K562 (cell line): ENCODE results near the gene GNAZ. TPM values are rescaled to one million over a fixed set of nuclear protein-coding genes. Genes with fewer than 3 reads are reported as not detected.

Experiments used
- ATAC-seq: fragments of 200-7000 bp; cut with Tn5 transposase; 3 replicates; pipeline ENCODE4 v1.9.1; 2020; ENCODE audit warnings: moderate library complexity
- BruUV-seq: library from RNA; stranded (reverse); fragments of 400-500 nt; replicated peaks from 2 replicates; lab custom pipeline; 2021; lab: Mats Ljungman, UMichigan
- CTCF ChIA-PET: fragments of 300-600 bp; formaldehyde crosslinking; extraction: SDS; loops from one replicate; lab custom pipeline; 2021; ENCODE audit warnings: low intra/inter-chr PET ratio; lab: Yijun Ruan, JAX
- POLR2A ChIA-PET: fragments of 300-600, 350-650 bp; sonication (Branson Sonifier 250); formaldehyde crosslinking; extraction: SDS; loops from one replicate; lab custom pipeline; 2021; ENCODE audit warnings: antibody characterized with exemption, inconsistent platforms; lab: Yijun Ruan, JAX
- DNase-seq, 4 experiments: peaks; one replicate each; pipeline versions ENCODE4 v3.0.0 to v3.0.0-alpha.2; 2011 to 2018; ENCODE audit warnings: low spot score in 3 of 4, mixed read lengths in 3 of 4; ENCODE audit errors: extremely low read depth in 1 of 4
- FAIRE-seq: peaks from 2 replicates; lab custom pipeline; 2011; peaks lifted over from hg19 to GRCh38; lab: Jason Lieb, UNC
- H2AFZ ChIP-seq: 2 replicates; pipeline ENCODE4 v1.6.0; 2011; ENCODE audit warnings: low read depth, low read length, control low read depth, inconsistent platforms
- H3K27ac ChIP-seq: fragments of 200-600 bp; 3 replicates; pipeline ENCODE4 v1.8.0; 2011; ENCODE audit warnings: low read depth, mild to moderate bottlenecking, control low read depth, inconsistent platforms, low read length, moderate library complexity, mixed read lengths; ENCODE audit errors: extremely low read depth
- H3K27me3 ChIP-seq, 2 experiments: fragments of 300-600 bp in 1 of 2; 2 replicates in 1 of 2; 3 replicates in 1 of 2; pipeline versions ENCODE4 v1.6.0 to v1.8.0; 2011; ENCODE audit warnings: inconsistent platforms in 2 of 2, low read length in 2 of 2, mild to moderate bottlenecking in 1 of 2, mixed read lengths in 1 of 2, moderate library complexity in 1 of 2; ENCODE audit not compliant: control insufficient read depth in 2 of 2, insufficient read depth in 2 of 2
- H3K36me3 ChIP-seq: fragments of 300-600 bp; 3 replicates; pipeline ENCODE4 v1.8.0; 2011; ENCODE audit warnings: mild to moderate bottlenecking, low read length, inconsistent platforms; ENCODE audit not compliant: control insufficient read depth, insufficient read depth
- H3K4me1 ChIP-seq, 2 experiments: fragments of 200-600 bp in 1 of 2; replicated peaks in 1 of 2; 2 replicates in 1 of 2; 3 replicates in 1 of 2; pipeline versions ENCODE4 v1.5.1 to v1.8.0; 2011; ENCODE audit warnings: inconsistent platforms in 2 of 2, low read length in 2 of 2, mild to moderate bottlenecking in 1 of 2, mixed read lengths in 1 of 2, moderate library complexity in 1 of 2; ENCODE audit not compliant: control insufficient read depth in 2 of 2, insufficient read depth in 2 of 2
- H3K4me2 ChIP-seq: 2 replicates; pipeline ENCODE4 v1.6.1; 2011; ENCODE audit warnings: low read length, control low read depth, inconsistent platforms, mixed read lengths; ENCODE audit not compliant: insufficient read depth
- H3K4me3 ChIP-seq: fragments of 200-600 bp; sonication (generic), shearing (Covaris generic); 2 replicates; pipeline ENCODE4 v1.5.1; 2016; ENCODE audit warnings: control low read depth, inconsistent platforms
- H3K79me2 ChIP-seq: fragments of 200-600 bp; 3 replicates; pipeline ENCODE4 v1.8.0; 2011; ENCODE audit warnings: low read length, inconsistent platforms; ENCODE audit not compliant: control insufficient read depth, insufficient read depth
- H3K9ac ChIP-seq, 2 experiments: 2 replicates each; pipeline versions ENCODE4 v1.6.0 to v1.6.1; 2011; ENCODE audit warnings: low read depth in 2 of 2, low read length in 2 of 2, control low read depth in 1 of 2, inconsistent platforms in 1 of 2, mild to moderate bottlenecking in 1 of 2, mixed read lengths in 1 of 2; ENCODE audit not compliant: insufficient read depth in 1 of 2
- H3K9me1 ChIP-seq: one replicate; pipeline ENCODE4 v1.6.0; 2011; ENCODE audit warnings: inconsistent platforms, mild to moderate bottlenecking, low read length, moderate library complexity; ENCODE audit not compliant: control insufficient read depth, insufficient read depth
- H3K9me3 ChIP-seq: replicated peaks from 2 replicates; pipeline ENCODE4 v1.5.1; 2011; ENCODE audit warnings: low read depth, low read length, inconsistent platforms; ENCODE audit not compliant: control insufficient read depth, insufficient read depth
- H4K20me1 ChIP-seq: replicated peaks from 2 replicates; pipeline ENCODE4 v1.6.1; 2011; ENCODE audit warnings: low read length, inconsistent platforms, mixed read lengths; ENCODE audit not compliant: control insufficient read depth, insufficient read depth
- ATF1 ChIP-seq, 2 experiments: fragments of 450-650 bp in 1 of 2; IDR thresholded peaks; 2 replicates each; pipeline ENCODE4 v1.6.1; 2016; ENCODE audit warnings: missing compliant biosample characterization in 1 of 2, missing genetic modification characterization in 1 of 2
- HMG20A ChIP-seq: fragments of 450-650 bp; formaldehyde crosslinking; conservative IDR thresholded peaks from 2 replicates; pipeline ENCODE4 v1.4.0; 2020; ENCODE audit warnings: mild to moderate bottlenecking, mixed read lengths
- MECOM ChIP-seq: fragments of 250-450 bp; sonication (Bioruptor Pico); IDR thresholded peaks from 2 replicates; pipeline ENCODE4 v1.8.0; 2022; ENCODE audit warnings: inconsistent platforms
- MYNN ChIP-seq, 2 experiments: sonication (generic); formaldehyde crosslinking in 1 of 2; IDR thresholded peaks; 2 replicates each; pipeline versions ENCODE4 v1.5.0 to v1.6.1; 2016 to 2020; ENCODE audit warnings: antibody characterized with exemption in 1 of 2, missing genetic modification reagents in 1 of 2
- POU5F1 ChIP-seq: fragments of 150-350 bp; IDR thresholded peaks from 2 replicates; pipeline ENCODE4 v1.6.1; 2014; ENCODE audit warnings: borderline replicate concordance, low read length, low read depth, mild to moderate bottlenecking; ENCODE audit not compliant: partially characterized antibody
- SIX5 ChIP-seq, 2 experiments: IDR thresholded peaks; 2 replicates each; pipeline ENCODE4 v1.6.1; 2011; ENCODE audit warnings: low read length in 2 of 2, borderline replicate concordance in 1 of 2, low read depth in 1 of 2, mild to moderate bottlenecking in 1 of 2, moderate library complexity in 1 of 2; ENCODE audit not compliant: insufficient read depth in 1 of 2
- TRIM24 ChIP-seq, 2 experiments: fragments of 450-650 bp; IDR thresholded peaks; 2 replicates each; pipeline ENCODE4 v1.6.1; 2016
- ZC3H11A ChIP-seq: IDR thresholded peaks from 2 replicates; pipeline ENCODE4 v1.6.1; 2012; ENCODE audit warnings: low read depth, low read length, improper control_type of control experiment
- ZFPM2 ChIP-seq: fragments of 250-450 bp; sonication (Bioruptor Pico); IDR thresholded peaks from 2 replicates; pipeline ENCODE4 v1.5.1; 2022; ENCODE audit warnings: mild to moderate bottlenecking
- ZKSCAN1 ChIP-seq: fragments of 150-350 bp; IDR thresholded peaks from 2 replicates; pipeline ENCODE4 v1.6.1; 2016; ENCODE audit warnings: low read depth, low read length
- ZNF561 ChIP-seq: fragments of 450-650 bp; formaldehyde crosslinking; conservative IDR thresholded peaks from 2 replicates; pipeline ENCODE4 v1.4.0; 2020; ENCODE audit warnings: mild to moderate bottlenecking, moderate library complexity
- WGBS: fragments of 100-300 bp; shearing (Covaris generic); methylation state at CpG from one replicate; pipeline ENCODE4 v1.1.6; 2016; ENCODE audit warnings: low coverage, mixed read lengths; ENCODE audit not compliant: insufficient coverage; ENCODE audit errors: missing lambda C conversion rate; 5-methylcytosine and 5-hydroxymethylcytosine counted together
- in situ Hi-C: fragments of 300-500 bp; cut with MboI; formaldehyde crosslinking; loops from 4 replicates; pipeline ENCODE4 v1.15.0; 2018; ENCODE audit warnings: inconsistent platforms, mixed read lengths
- intact Hi-C: fragments of 100-400 bp; cut with micrococcal nuclease; formaldehyde crosslinking; loops from 2 replicates; pipeline ENCODE4 v1.14.2; 2022
- polyA plus RNA-seq, 8 experiments: library from polyadenylated mRNA; depleted of rRNA in 4 of 8; stranded (reverse) in 5 of 8; unstranded in 3 of 8; fragments of >200 nt; fragmentation: Nextera tagmentation in 2 of 8; fragmentation: Illumina TruSeq in 1 of 8; extraction: Ambion mirVana in 2 of 8; extraction: Trizol in 1 of 8; gene quantifications; 2 replicates each; pipeline versions ENCODE4 v1.2.1 to v1.2.3, GENCODE V29; 2011 to 2014; ENCODE audit warnings: inconsistent platforms in 1 of 8, missing spikeins in 1 of 8
- total RNA-seq, 7 experiments: library from RNA; depleted of rRNA in 6 of 7; stranded (reverse); fragments of >200 nt in 6 of 7; fragmentation: Illumina TruSeq in 2 of 7; extraction: Trizol in 2 of 7; gene quantifications; 2 replicates each; pipeline versions ENCODE4 v1.2.1 to v1.2.3, GENCODE V29; 2011 to 2021; ENCODE audit warnings: low replicate concordance in 1 of 7
- TF ChIP-seq, protein P1 (sequence below), 2 experiments: IDR thresholded peaks in 1 of 2; conservative IDR thresholded peaks in 1 of 2; 2 replicates each; pipeline ENCODE4 v1.6.1; 2016; ENCODE audit warnings: low read depth in 2 of 2, mild to moderate bottlenecking in 1 of 2, missing compliant biosample characterization in 1 of 2, missing genetic modification characterization in 1 of 2, moderate library complexity in 1 of 2

Gene GNAZ
- total and polyA plus RNA-seq, 9 of the 15 experiments (the other 6 are each of a cell fraction or from before 2014, with no cell fraction given): 0.04 to 0.22 (median 0.13) TPM; not detected in 3

DNA sequence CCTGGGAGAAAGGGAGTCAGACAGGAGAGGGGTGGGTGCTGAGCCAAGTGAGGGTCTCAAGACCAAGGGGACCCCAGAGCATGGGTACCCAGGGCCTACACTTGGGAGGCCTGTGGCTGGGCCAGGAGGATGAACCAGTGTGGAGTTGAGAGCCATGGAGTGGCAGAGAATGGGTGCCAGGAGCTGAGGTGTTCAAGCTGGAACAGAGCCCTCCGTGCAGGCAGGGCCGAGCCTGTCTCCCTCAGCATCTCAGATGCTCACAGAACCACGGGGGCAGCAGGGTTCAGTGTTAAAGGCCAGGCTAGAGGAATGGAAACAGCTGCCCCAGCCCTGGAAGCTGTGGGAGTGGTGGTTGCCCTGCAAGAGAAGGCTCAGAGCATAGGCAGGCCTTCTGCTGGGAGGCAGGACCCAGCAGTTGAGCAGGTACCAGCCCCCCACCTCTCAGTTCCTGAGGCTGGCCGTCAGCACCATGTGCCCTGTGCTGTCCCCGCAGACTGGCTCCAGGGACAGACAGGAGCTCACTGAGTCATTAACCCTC, 39.2 kb downstream of the GNAZ start:
- in situ Hi-C loops: no loop called here
- Histone ChIP-seq H3K9ac (peak overlapping the region in 1 of 2 experiments; percentile 21; a peak in 2 of 4 replicates), H3K27me3 (peaks cover 61 to 100% of the 10 kb centered on the region in 2 experiments), H3K4me2 (no peak overlapping the region), H3K4me3 (no peak overlapping the region), H2AFZ (no peak overlapping the region), H3K9me1 (peaks cover 12% of the 10 kb centered on the region), H3K27ac (no peak overlapping the region), H3K4me1 (peaks cover 0 to 36% of the 10 kb centered on the region in 2 experiments; a peak in 2 of 5 replicates), H4K20me1 (peaks cover 98% of the 10 kb centered on the region), H3K36me3 (no peaks in the 10 kb centered on the region), H3K79me2 (no peaks in the 10 kb centered on the region), H3K9me3 (no peaks in the 10 kb centered on the region)
- BruUV-seq: no TSS peak
- intact Hi-C loops: no loop called here
- POLR2A ChIA-PET: interaction anchor here (0.6 to 19.9 kb wide), 15 partner anchors 6 to 149 kb away, joined by 3 to 414 read pairs (median 3); no protein-coding TSS in a partner anchor
- WGBS: 1% methylated on average over 5 of the region's 5 CpGs
- CTCF ChIA-PET: interaction anchor here (2.1 kb wide), 1 partner anchor 18 kb away, joined by 5 read pairs; no protein-coding TSS in a partner anchor
- no peak for DNase-seq
- FAIRE-seq: no peak
- ATAC-seq: no peak
- no peak for TF ChIP-seq MYNN (IDR thresholded peaks at IDR 0.05)
- TF ChIP-seq MYNN (CRISPR knock-in tag; IDR thresholded peaks at IDR 0.05): peak; percentile 56; the same call in 1 of the 2 replicates
- TF ChIP-seq SIX5 (IDR thresholded peaks at IDR 0.05; ENCODE audit: borderline replicate concordance in 1 of 2, insufficient read depth in 1 of 2, low read depth in 1 of 2, low read length in 2 of 2): 0 out of 4 replicates have a peak, but pooled peaks of 1 of the 2 experiments have one; percentile 3
- TF ChIP-seq ZKSCAN1: 0 out of 2 replicates have a peak, but pooled peaks have one; percentile 5
- no peak for TF ChIP-seq ZFPM2 (CRISPR knock-in tag)
- TF ChIP-seq HMG20A (CRISPR knock-in tag): no peak
- TF ChIP-seq ZNF561 (CRISPR knock-in tag): no peak
- TF ChIP-seq, protein P1, sequence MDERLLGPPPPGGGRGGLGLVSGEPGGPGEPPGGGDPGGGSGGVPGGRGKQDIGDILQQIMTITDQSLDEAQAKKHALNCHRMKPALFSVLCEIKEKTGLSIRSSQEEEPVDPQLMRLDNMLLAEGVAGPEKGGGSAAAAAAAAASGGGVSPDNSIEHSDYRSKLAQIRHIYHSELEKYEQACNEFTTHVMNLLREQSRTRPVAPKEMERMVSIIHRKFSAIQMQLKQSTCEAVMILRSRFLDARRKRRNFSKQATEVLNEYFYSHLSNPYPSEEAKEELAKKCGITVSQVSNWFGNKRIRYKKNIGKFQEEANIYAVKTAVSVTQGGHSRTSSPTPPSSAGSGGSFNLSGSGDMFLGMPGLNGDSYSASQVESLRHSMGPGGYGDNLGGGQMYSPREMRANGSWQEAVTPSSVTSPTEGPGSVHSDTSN (CRISPR knock-in tag; IDR thresholded peaks at IDR 0.05; ENCODE audit: low read depth): peak; percentile 5; the same call in 1 of the 2 replicates
- TF ChIP-seq, protein P1 (tag; conservative IDR thresholded peaks at IDR 0.05; ENCODE audit: low read depth): no peak
- no peak for TF ChIP-seq MECOM (CRISPR knock-in tag)
- peak; percentile 26; the same call in 1 of the 2 replicates for TF ChIP-seq ATF1 (CRISPR knock-in tag; IDR thresholded peaks at IDR 0.05)
- no peak for TF ChIP-seq ATF1 (tag; IDR thresholded peaks at IDR 0.05)
- TF ChIP-seq POU5F1: peak; percentile 19
- TF ChIP-seq ZC3H11A: no peak
- TF ChIP-seq TRIM24 (IDR thresholded peaks at IDR 0.05): no peak
